NCI-H2196 treated with DMSO at 0.1 percent for 48 hours (cell line): ENCODE measurements around the gene TSPEAR.
"Not testable (repeated sequence)": the region's sequence is repeated elsewhere in the genome, so short reads cannot be mapped to it uniquely, and the experiment has no call there.

ENCODE experiments used
- DNase-seq: peaks from one replicate; lab custom pipeline; 2025; ENCODE audit not compliant: unreplicated experiment; lab: John Stamatoyannopoulos, UW

Gene TSPEAR

GRCh38 chr21:44555200-44555875 is 156.0 kb downstream of the TSPEAR start:
- no peak for DNase-seq

GRCh38 chr21:44552681-44553080 is 158.7 kb downstream of the TSPEAR start:
- DNase-seq, result no peak

GRCh38 chr21:44552136-44552535 is 159.2 kb downstream of the TSPEAR start:
- no peak for DNase-seq

GRCh38 chr21:44551340-44551961 is 159.9 kb downstream of the TSPEAR start, which contains the start of gene KRTAP10-2:
KRTAP10-2 (minus strand) TSS chr21:44551505; CDS start chr21:44551458, 47 bp downstream.
- DNase-seq, result no peak

GRCh38 chr21:44550807-44551206 is 160.6 kb downstream of the TSPEAR start:
- no peak for DNase-seq

- not testable (repeated sequence) for DNase-seq
These were observed 161.1 kb downstream of the TSPEAR start for GRCh38 chr21:44550285-44550684.

- no peak for DNase-seq
These were observed 161.7 kb downstream of the TSPEAR start for GRCh38 chr21:44549525-44550211.

- no peak for DNase-seq
These were observed 162.4 kb downstream of the TSPEAR start for GRCh38 chr21:44548922-44549321.

- DNase-seq, result no peak
These were observed 163.0 kb downstream of the TSPEAR start for GRCh38 chr21:44548381-44548780.

GRCh38 chr21:44547656-44548331 is 163.6 kb downstream of the TSPEAR start:
- no peak for DNase-seq

GRCh38 chr21:44544566-44544965 is 166.8 kb downstream of the TSPEAR start:
- DNase-seq, result no peak

- DNase-seq, result no peak
These were observed 168.7 kb downstream of the TSPEAR start for GRCh38 chr21:44542716-44543115.

- DNase-seq, result no peak
These were observed 170.6 kb downstream of the TSPEAR start for GRCh38 chr21:44540741-44541288.

- DNase-seq, result no peak
These were observed 171.2 kb downstream of the TSPEAR start, which contains the start of gene KRTAP10-1 for GRCh38 chr21:44539991-44540666. KRTAP10-1 (minus strand) TSS chr21:44540195; CDS start chr21:44540150, 45 bp downstream.

- no peak for DNase-seq
These were observed 172.3 kb downstream of the TSPEAR start for GRCh38 chr21:44539046-44539445.

- no peak for DNase-seq
These were observed 173.2 kb downstream of the TSPEAR start for GRCh38 chr21:44537930-44538911.

- no peak for DNase-seq
These were observed 175.4 kb downstream of the TSPEAR start for GRCh38 chr21:44535963-44536362.

- DNase-seq, result no peak
These were observed 176.7 kb downstream of the TSPEAR start for GRCh38 chr21:44534688-44535087.

- DNase-seq, result no peak
These were observed 177.3 kb downstream of the TSPEAR start for GRCh38 chr21:44533891-44534627.
